HG03135 (cell line): Measurements from ENCODE around the gene TAPT1.
"Not testable (repeated sequence)": the region's sequence is repeated elsewhere in the genome, so short reads cannot be mapped to it uniquely, and the experiment has no call there.

Experiments
- ATAC-seq: cut with Tn5 transposase; IDR thresholded peaks from one replicate; pipeline ENCODE4 v1.9.1; 2021; ENCODE audit warnings: mild to moderate bottlenecking, moderate library complexity; ENCODE audit not compliant: unreplicated experiment

TAPT1 gene

GRCh38 chr4:16187455-16187854 is 38.8 kb downstream of the TAPT1 start:
- ATAC-seq = no peak

- ATAC-seq = no peak
These were observed 39.3 kb downstream of the TAPT1 start for GRCh38 chr4:16186986-16187385.

GRCh38 chr4:16183604-16184003 is 42.7 kb downstream of the TAPT1 start:
- ATAC-seq = no peak

- no peak for ATAC-seq
These were observed 49.6 kb downstream of the TAPT1 start for GRCh38 chr4:16176621-16177020.

GRCh38 chr4:16171831-16172230 is 54.4 kb downstream of the TAPT1 start:
- no peak for ATAC-seq

- ATAC-seq = no peak
These were observed 56.8 kb downstream of the TAPT1 start for GRCh38 chr4:16169490-16169889.

GRCh38 chr4:16168710-16169388 is 57.4 kb downstream of the TAPT1 start:
- no peak for ATAC-seq

GRCh38 chr4:16168144-16168543 is 58.1 kb downstream of the TAPT1 start:
- ATAC-seq = no peak

GRCh38 chr4:16165931-16166330 is 60.3 kb downstream of the TAPT1 start:
- ATAC-seq = no peak

- no peak for ATAC-seq
These were observed 63.4 kb downstream of the TAPT1 start for GRCh38 chr4:16162891-16163290.

- no peak for ATAC-seq
These were observed 64.3 kb downstream of the TAPT1 start for GRCh38 chr4:16161851-16162408.

- ATAC-seq = no peak
These were observed 65.8 kb downstream of the TAPT1 start for GRCh38 chr4:16160457-16160856.

- ATAC-seq = no peak
These were observed 67.0 kb downstream of the TAPT1 start for GRCh38 chr4:16159286-16159685.

GRCh38 chr4:16158504-16158852 is 67.8 kb downstream of the TAPT1 start:
- no peak for ATAC-seq

GRCh38 chr4:16157609-16158503 is 68.4 kb downstream of the TAPT1 start:
- ATAC-seq = no peak

GRCh38 chr4:16155528-16156169 is 70.6 kb downstream of the TAPT1 start:
- ATAC-seq = no peak

- no peak for ATAC-seq
These were observed 71.8 kb downstream of the TAPT1 start for GRCh38 chr4:16154451-16154850.

GRCh38 chr4:16150716-16151115 is 75.6 kb downstream of the TAPT1 start:
- no peak for ATAC-seq

- ATAC-seq = not testable (repeated sequence)
These were observed 81.4 kb downstream of the TAPT1 start for GRCh38 chr4:16144913-16145312.

GRCh38 chr4:16142598-16143310 is 83.5 kb downstream of the TAPT1 start:
- ATAC-seq = no peak

GRCh38 chr4:16140879-16141249 is 85.4 kb downstream of the TAPT1 start:
- no peak for ATAC-seq
